ENCODE results near the gene NR0B1. TPM values are rescaled to one million over a fixed set of nuclear protein-coding genes. Genes with fewer than 3 reads are reported as not detected.

The NR0B1 gene, protein sequence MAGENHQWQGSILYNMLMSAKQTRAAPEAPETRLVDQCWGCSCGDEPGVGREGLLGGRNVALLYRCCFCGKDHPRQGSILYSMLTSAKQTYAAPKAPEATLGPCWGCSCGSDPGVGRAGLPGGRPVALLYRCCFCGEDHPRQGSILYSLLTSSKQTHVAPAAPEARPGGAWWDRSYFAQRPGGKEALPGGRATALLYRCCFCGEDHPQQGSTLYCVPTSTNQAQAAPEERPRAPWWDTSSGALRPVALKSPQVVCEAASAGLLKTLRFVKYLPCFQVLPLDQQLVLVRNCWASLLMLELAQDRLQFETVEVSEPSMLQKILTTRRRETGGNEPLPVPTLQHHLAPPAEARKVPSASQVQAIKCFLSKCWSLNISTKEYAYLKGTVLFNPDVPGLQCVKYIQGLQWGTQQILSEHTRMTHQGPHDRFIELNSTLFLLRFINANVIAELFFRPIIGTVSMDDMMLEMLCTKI
- total RNA-seq (2014; rRNA removed; shearing (Covaris generic)) (not detected in 2 replicates), polyA plus RNA-seq (2016; fragmentation: Nextera tagmentation; extraction: Ambion mirVana) (0.15 TPM in 1 of 2 replicates, not detected in the other)

DNA sequence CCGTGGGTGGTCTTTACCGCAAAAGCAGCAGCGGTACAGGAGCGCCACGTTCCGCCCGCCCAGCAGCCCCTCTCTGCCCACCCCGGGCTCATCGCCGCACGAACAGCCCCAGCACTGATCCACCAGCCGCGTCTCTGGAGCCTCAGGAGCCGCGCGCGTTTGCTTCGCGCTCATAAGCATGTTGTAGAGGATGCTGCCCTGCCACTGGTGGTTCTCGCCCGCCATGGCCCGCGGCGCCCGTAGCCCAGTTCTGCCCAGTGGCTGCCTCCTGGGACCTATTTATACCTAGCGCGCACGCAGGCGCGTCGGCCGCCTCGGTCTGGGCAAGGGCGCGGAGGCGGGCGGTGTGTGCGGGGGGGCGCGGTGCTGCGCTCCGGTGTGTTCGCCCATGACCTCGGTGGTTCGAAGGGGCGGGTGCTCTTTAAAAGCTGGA is at the start of gene NR0B1:
TSS of gene NR0B1 (minus strand) at position 252 of the 433 bp plus-strand sequence. CDS start at position 225, 27 bp downstream.
- no peaks in the 10 kb centered on the region for H3K9me2 ChIP-seq (ENCODE audit: insufficient read depth)
- H3K4me2 ChIP-seq (ENCODE audit: unreplicated experiment) = peak within 1 kb of the TSS; percentile 61
- in situ Hi-C loops (cut with MboI) = no loop called here
- H3F3A ChIP-seq (ENCODE audit: insufficient read depth) = no peaks in the 10 kb centered on the region
- H3K27ac ChIP-seq = no peak within 1 kb of the TSS
- no peaks in the 10 kb centered on the region for H3K4me1 ChIP-seq (ENCODE audit: insufficient read depth)
- TF ChIP-seq EZH2 (IDR thresholded peaks at IDR 0.05; ENCODE audit: insufficient read depth, poor library complexity, severe bottlenecking) (no peak), EZH2phosphoT487 (IDR thresholded peaks at IDR 0.05; ENCODE audit: insufficient read depth, low read depth) (no peak)
- no peaks in the 10 kb centered on the region for H4K20me1 ChIP-seq (ENCODE audit: insufficient read depth)
- no peaks in the 10 kb centered on the region for H3K27me3 ChIP-seq (replicated peaks; ENCODE audit: insufficient read depth)
- H3K79me2 ChIP-seq (ENCODE audit: insufficient read depth) = no peaks in the 10 kb centered on the region
- no peaks in the 10 kb centered on the region for H3K9me3 ChIP-seq (ENCODE audit: low read depth)
- no peak within 1 kb of the TSS for H3K9ac ChIP-seq
- H3K4me3 ChIP-seq = peak within 1 kb of the TSS; percentile 54
- 1 to 2% methylated on average over 16 to 30 of the region's 46 CpGs for WGBS, 2 experiments (ENCODE audit: low coverage in 1 of 2, low lambda C conversion rate in 2 of 2, missing lambda C conversion rate in 2 of 2)
- H2AFZ ChIP-seq = peak within 1 kb of the TSS; percentile 65
- peak; percentile 31 for DNase-seq
- H3K36me3 ChIP-seq (ENCODE audit: low read depth) = no peaks in the 10 kb centered on the region

DNA sequence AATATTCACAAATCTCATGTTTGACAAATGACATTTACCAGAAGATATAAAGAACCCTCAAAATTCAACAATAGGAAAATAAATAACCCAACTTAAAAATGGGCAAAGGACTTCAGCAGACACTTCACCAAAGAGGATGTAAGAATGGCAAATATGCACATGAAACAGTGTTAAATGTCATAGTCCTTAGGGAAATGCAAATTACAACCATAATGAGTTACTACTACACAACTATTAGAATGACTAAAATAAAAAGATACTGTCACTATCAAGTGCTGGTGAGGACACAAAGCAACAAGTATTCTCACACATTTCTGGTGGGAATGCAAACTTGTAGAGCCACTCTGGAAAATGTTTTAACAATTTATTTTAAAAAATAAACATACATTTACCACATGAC is 40.8 kb upstream of the NR0B1 start:
- H3K9me2 ChIP-seq (ENCODE audit: insufficient read depth) = no peaks in the 10 kb centered on the region
- H3F3A ChIP-seq (ENCODE audit: insufficient read depth) = no peaks in the 10 kb centered on the region
- no peaks in the 10 kb centered on the region for H3K36me3 ChIP-seq (ENCODE audit: low read depth)
- TF ChIP-seq EZH2 (IDR thresholded peaks at IDR 0.05; ENCODE audit: insufficient read depth, poor library complexity, severe bottlenecking) = no peak
- TF ChIP-seq EZH2phosphoT487 (IDR thresholded peaks at IDR 0.05; ENCODE audit: insufficient read depth, low read depth) = no peak
- DNase-seq = no peak
- H3K4me3 ChIP-seq = no peak overlapping the region
- H3K4me1 ChIP-seq (ENCODE audit: insufficient read depth) = no peaks in the 10 kb centered on the region
- H3K9ac ChIP-seq = no peak overlapping the region
- no peaks in the 10 kb centered on the region for H4K20me1 ChIP-seq (ENCODE audit: insufficient read depth)
- no peak overlapping the region for H3K27ac ChIP-seq
- H3K27me3 ChIP-seq (replicated peaks; ENCODE audit: insufficient read depth) = no peaks in the 10 kb centered on the region
- H2AFZ ChIP-seq = no peak overlapping the region
- no peak overlapping the region for H3K4me2 ChIP-seq (ENCODE audit: unreplicated experiment)
- in situ Hi-C loops (cut with MboI) = no loop called here
- H3K9me3 ChIP-seq (ENCODE audit: low read depth) = no peaks in the 10 kb centered on the region
- no peaks in the 10 kb centered on the region for H3K79me2 ChIP-seq (ENCODE audit: insufficient read depth)

- 14 to 23% methylated on average over 4 of the region's 4 CpGs for WGBS, 2 experiments (ENCODE audit: low coverage in 1 of 2, low lambda C conversion rate in 2 of 2, missing lambda C conversion rate in 2 of 2)
- Histone ChIP-seq H2AFZ (no peak overlapping the region), H3F3A (ENCODE audit: insufficient read depth) (no peaks in the 10 kb centered on the region), H3K4me2 (ENCODE audit: unreplicated experiment) (no peak overlapping the region), H3K27me3 (replicated peaks; ENCODE audit: insufficient read depth) (no peaks in the 10 kb centered on the region), H3K79me2 (ENCODE audit: insufficient read depth) (no peaks in the 10 kb centered on the region), H3K4me3 (no peak overlapping the region), H3K36me3 (ENCODE audit: low read depth) (no peaks in the 10 kb centered on the region), H3K4me1 (ENCODE audit: insufficient read depth) (no peaks in the 10 kb centered on the region), H4K20me1 (ENCODE audit: insufficient read depth) (no peaks in the 10 kb centered on the region), H3K27ac (no peak overlapping the region), H3K9me2 (ENCODE audit: insufficient read depth) (no peaks in the 10 kb centered on the region), H3K9ac (no peak overlapping the region), H3K9me3 (ENCODE audit: low read depth) (no peaks in the 10 kb centered on the region)
- DNase-seq = no peak
- in situ Hi-C loops (cut with MboI) = no loop called here
- TF ChIP-seq EZH2phosphoT487 (IDR thresholded peaks at IDR 0.05; ENCODE audit: insufficient read depth, low read depth) = no peak
- TF ChIP-seq EZH2 (IDR thresholded peaks at IDR 0.05; ENCODE audit: insufficient read depth, poor library complexity, severe bottlenecking) = no peak
These were observed 34.0 kb upstream of the NR0B1 start for GRCh38 chrX:30343206-30343605.

- no peaks in the 10 kb centered on the region for H3K27me3 ChIP-seq (replicated peaks; ENCODE audit: insufficient read depth)
- H3K79me2 ChIP-seq (ENCODE audit: insufficient read depth) = no peaks in the 10 kb centered on the region
- no peaks in the 10 kb centered on the region for H4K20me1 ChIP-seq (ENCODE audit: insufficient read depth)
- no peak for TF ChIP-seq EZH2 (IDR thresholded peaks at IDR 0.05; ENCODE audit: insufficient read depth, poor library complexity, severe bottlenecking)
- no peak overlapping the region for H3K4me2 ChIP-seq (ENCODE audit: unreplicated experiment)
- no peak overlapping the region for H3K9ac ChIP-seq
- H3K9me2 ChIP-seq (ENCODE audit: insufficient read depth) = no peaks in the 10 kb centered on the region
- H3K9me3 ChIP-seq (ENCODE audit: low read depth) = no peaks in the 10 kb centered on the region
- no peak overlapping the region for H3K27ac ChIP-seq
- DNase-seq = no peak
- no peak overlapping the region for H2AFZ ChIP-seq
- H3K36me3 ChIP-seq (ENCODE audit: low read depth) = no peaks in the 10 kb centered on the region
- no peak overlapping the region for H3K4me3 ChIP-seq
- H3F3A ChIP-seq (ENCODE audit: insufficient read depth) = no peaks in the 10 kb centered on the region
- in situ Hi-C loops (cut with MboI) = no loop called here
- 51 to 64% methylated on average over 7 of the region's 7 CpGs for WGBS, 2 experiments (ENCODE audit: low coverage in 1 of 2, low lambda C conversion rate in 2 of 2, missing lambda C conversion rate in 2 of 2)
- H3K4me1 ChIP-seq (ENCODE audit: insufficient read depth) = no peaks in the 10 kb centered on the region
These were observed 31.6 kb upstream of the NR0B1 start for GRCh38 chrX:30340753-30341152.
